K562 (cell line): ENCODE measurements around the gene MTHFR. TPM values are rescaled to one million over a fixed set of nuclear protein-coding genes. Genes with fewer than 3 reads are reported as not detected.

Source experiments
- ATAC-seq: fragments of 200-7000 bp; cut with Tn5 transposase; 3 replicates; pipeline ENCODE4 v1.9.1; 2020; ENCODE audit warnings: moderate library complexity
- BruUV-seq: library from RNA; stranded (reverse); fragments of 400-500 nt; replicated peaks from 2 replicates; lab custom pipeline; 2021; lab: Mats Ljungman, UMichigan
- CTCF ChIA-PET: fragments of 300-600 bp; formaldehyde crosslinking; extraction: SDS; loops from one replicate; lab custom pipeline; 2021; ENCODE audit warnings: low intra/inter-chr PET ratio; lab: Yijun Ruan, JAX
- POLR2A ChIA-PET: fragments of 300-600, 350-650 bp; sonication (Branson Sonifier 250); formaldehyde crosslinking; extraction: SDS; loops from one replicate; lab custom pipeline; 2021; ENCODE audit warnings: antibody characterized with exemption, inconsistent platforms; lab: Yijun Ruan, JAX
- DNase-seq, 4 experiments: peaks; one replicate each; pipeline versions ENCODE4 v3.0.0 to v3.0.0-alpha.2; 2011 to 2018; ENCODE audit warnings: low spot score in 3 of 4, mixed read lengths in 3 of 4; ENCODE audit errors: extremely low read depth in 1 of 4
- FAIRE-seq: peaks from 2 replicates; lab custom pipeline; 2011; peaks lifted over from hg19 to GRCh38; lab: Jason Lieb, UNC
- H2AFZ ChIP-seq: 2 replicates; pipeline ENCODE4 v1.6.0; 2011; ENCODE audit warnings: low read depth, low read length, control low read depth, inconsistent platforms
- H3K27ac ChIP-seq: fragments of 200-600 bp; 3 replicates; pipeline ENCODE4 v1.8.0; 2011; ENCODE audit warnings: low read depth, mild to moderate bottlenecking, control low read depth, inconsistent platforms, low read length, moderate library complexity, mixed read lengths; ENCODE audit errors: extremely low read depth
- H3K27me3 ChIP-seq, 2 experiments: fragments of 300-600 bp in 1 of 2; 2 replicates in 1 of 2; 3 replicates in 1 of 2; pipeline versions ENCODE4 v1.6.0 to v1.8.0; 2011; ENCODE audit warnings: inconsistent platforms in 2 of 2, low read length in 2 of 2, mild to moderate bottlenecking in 1 of 2, mixed read lengths in 1 of 2, moderate library complexity in 1 of 2; ENCODE audit not compliant: control insufficient read depth in 2 of 2, insufficient read depth in 2 of 2
- H3K36me3 ChIP-seq: fragments of 300-600 bp; 3 replicates; pipeline ENCODE4 v1.8.0; 2011; ENCODE audit warnings: mild to moderate bottlenecking, low read length, inconsistent platforms; ENCODE audit not compliant: control insufficient read depth, insufficient read depth
- H3K4me1 ChIP-seq, 2 experiments: fragments of 200-600 bp in 1 of 2; replicated peaks in 1 of 2; 2 replicates in 1 of 2; 3 replicates in 1 of 2; pipeline versions ENCODE4 v1.5.1 to v1.8.0; 2011; ENCODE audit warnings: inconsistent platforms in 2 of 2, low read length in 2 of 2, mild to moderate bottlenecking in 1 of 2, mixed read lengths in 1 of 2, moderate library complexity in 1 of 2; ENCODE audit not compliant: control insufficient read depth in 2 of 2, insufficient read depth in 2 of 2
- H3K4me2 ChIP-seq: 2 replicates; pipeline ENCODE4 v1.6.1; 2011; ENCODE audit warnings: low read length, control low read depth, inconsistent platforms, mixed read lengths; ENCODE audit not compliant: insufficient read depth
- H3K4me3 ChIP-seq: fragments of 200-600 bp; sonication (generic), shearing (Covaris generic); 2 replicates; pipeline ENCODE4 v1.5.1; 2016; ENCODE audit warnings: control low read depth, inconsistent platforms
- H3K79me2 ChIP-seq: fragments of 200-600 bp; 3 replicates; pipeline ENCODE4 v1.8.0; 2011; ENCODE audit warnings: low read length, inconsistent platforms; ENCODE audit not compliant: control insufficient read depth, insufficient read depth
- H3K9ac ChIP-seq, 2 experiments: 2 replicates each; pipeline versions ENCODE4 v1.6.0 to v1.6.1; 2011; ENCODE audit warnings: low read depth in 2 of 2, low read length in 2 of 2, control low read depth in 1 of 2, inconsistent platforms in 1 of 2, mild to moderate bottlenecking in 1 of 2, mixed read lengths in 1 of 2; ENCODE audit not compliant: insufficient read depth in 1 of 2
- H3K9me1 ChIP-seq: one replicate; pipeline ENCODE4 v1.6.0; 2011; ENCODE audit warnings: inconsistent platforms, mild to moderate bottlenecking, low read length, moderate library complexity; ENCODE audit not compliant: control insufficient read depth, insufficient read depth
- H3K9me3 ChIP-seq: replicated peaks from 2 replicates; pipeline ENCODE4 v1.5.1; 2011; ENCODE audit warnings: low read depth, low read length, inconsistent platforms; ENCODE audit not compliant: control insufficient read depth, insufficient read depth
- H4K20me1 ChIP-seq: replicated peaks from 2 replicates; pipeline ENCODE4 v1.6.1; 2011; ENCODE audit warnings: low read length, inconsistent platforms, mixed read lengths; ENCODE audit not compliant: control insufficient read depth, insufficient read depth
- BCOR ChIP-seq: fragments of 450-650 bp; IDR thresholded peaks from 2 replicates; pipeline ENCODE4 v1.6.1; 2016
- BRF1 ChIP-seq: IDR thresholded peaks from 3 replicates; pipeline ENCODE4 v1.6.1; 2011; ENCODE audit warnings: borderline replicate concordance, mild to moderate bottlenecking; ENCODE audit not compliant: insufficient read length; ENCODE audit errors: extremely low read depth
- ETV6 ChIP-seq, 3 experiments: fragments of 150-350 bp in 1 of 3; sonication (generic) in 1 of 3; formaldehyde crosslinking in 1 of 3; IDR thresholded peaks; 2 replicates each; pipeline versions ENCODE4 v1.6.1 to v1.8.0; 2014 to 2022; ENCODE audit warnings: borderline replicate concordance in 2 of 3, low read depth in 2 of 3, antibody characterized with exemption in 1 of 3, low read length in 1 of 3, mild to moderate bottlenecking in 1 of 3, missing genetic modification reagents in 1 of 3
- MED1 ChIP-seq: sonication (generic); formaldehyde crosslinking; IDR thresholded peaks from 2 replicates; pipeline ENCODE4 v1.8.1; 2023; ENCODE audit warnings: missing genetic modification reagents, borderline replicate concordance
- MTF1 ChIP-seq: fragments of 250-450 bp; sonication (Bioruptor Pico); IDR thresholded peaks from 2 replicates; pipeline ENCODE4 v1.9.0; 2021; ENCODE audit warnings: moderate library complexity, mild to moderate bottlenecking, inconsistent platforms, borderline replicate concordance
- MYC ChIP-seq, 2 experiments: fragments of 250-450 bp in 1 of 2; sonication (Bioruptor Pico) in 1 of 2; IDR thresholded peaks; 2 replicates each; pipeline versions ENCODE4 v1.5.1 to v1.6.1; 2012 to 2021; ENCODE audit warnings: low read depth in 2 of 2, borderline replicate concordance in 1 of 2, improper control_type of control experiment in 1 of 2, low read length in 1 of 2, mild to moderate bottlenecking in 1 of 2, moderate library complexity in 1 of 2
- NFIX ChIP-seq: fragments of 250-450 bp; sonication (Bioruptor Pico); IDR thresholded peaks from 2 replicates; pipeline ENCODE4 v1.4.0; 2020; ENCODE audit warnings: low read depth, mild to moderate bottlenecking, moderate library complexity
- PHF21A ChIP-seq: fragments of 450-650 bp; IDR thresholded peaks from 2 replicates; pipeline ENCODE4 v1.6.1; 2017; ENCODE audit warnings: low read depth, borderline replicate concordance
- PRPF4 ChIP-seq: fragments of 200-400 bp; formaldehyde crosslinking; IDR thresholded peaks from one replicate; pipeline ENCODE4 v1.6.1; 2017; ENCODE audit warnings: low read length, low read depth, mild to moderate bottlenecking; ENCODE audit not compliant: insufficient read depth, poor library complexity, severe bottlenecking
- RAD51 ChIP-seq: fragments of 450-650 bp; IDR thresholded peaks from 2 replicates; pipeline ENCODE4 v1.7.1; 2016; ENCODE audit warnings: low read depth, mild to moderate bottlenecking, borderline replicate concordance
- RBM25 ChIP-seq: fragments of 200-400 bp; formaldehyde crosslinking; IDR thresholded peaks from 2 replicates; pipeline ENCODE4 v1.6.1; 2018; ENCODE audit warnings: low read length, low read depth, moderate library complexity; ENCODE audit not compliant: severe bottlenecking
- SMAD3 ChIP-seq: fragments of 450-650 bp; formaldehyde crosslinking; conservative IDR thresholded peaks from 2 replicates; pipeline ENCODE4 v1.4.0; 2020; ENCODE audit warnings: mild to moderate bottlenecking
- SRSF3 ChIP-seq: fragments of 200-400 bp; formaldehyde crosslinking; IDR thresholded peaks from 2 replicates; pipeline ENCODE4 v1.6.1; 2016; ENCODE audit warnings: mild to moderate bottlenecking, low read length, moderate library complexity; ENCODE audit not compliant: insufficient read depth
- TCF7L2 ChIP-seq: fragments of 150-350 bp; IDR thresholded peaks from 2 replicates; pipeline ENCODE4 v1.6.1; 2016; ENCODE audit warnings: low read depth, mild to moderate bottlenecking, low read length, moderate library complexity
- ZNF764 ChIP-seq: fragments of 250-450 bp; sonication (Bioruptor Pico); IDR thresholded peaks from 2 replicates; pipeline ENCODE4 v1.4.0; 2020; ENCODE audit warnings: low read depth, mild to moderate bottlenecking, moderate library complexity
- WGBS: fragments of 100-300 bp; shearing (Covaris generic); methylation state at CpG from one replicate; pipeline ENCODE4 v1.1.6; 2016; ENCODE audit warnings: low coverage, mixed read lengths; ENCODE audit not compliant: insufficient coverage; ENCODE audit errors: missing lambda C conversion rate; 5-methylcytosine and 5-hydroxymethylcytosine counted together
- in situ Hi-C: fragments of 300-500 bp; cut with MboI; formaldehyde crosslinking; loops from 4 replicates; pipeline ENCODE4 v1.15.0; 2018; ENCODE audit warnings: inconsistent platforms, mixed read lengths
- intact Hi-C: fragments of 100-400 bp; cut with micrococcal nuclease; formaldehyde crosslinking; loops from 2 replicates; pipeline ENCODE4 v1.14.2; 2022
- polyA plus RNA-seq, 8 experiments: library from polyadenylated mRNA; depleted of rRNA in 4 of 8; stranded (reverse) in 5 of 8; unstranded in 3 of 8; fragments of >200 nt; fragmentation: Nextera tagmentation in 2 of 8; fragmentation: Illumina TruSeq in 1 of 8; extraction: Ambion mirVana in 2 of 8; extraction: Trizol in 1 of 8; gene quantifications; 2 replicates each; pipeline versions ENCODE4 v1.2.1 to v1.2.3, GENCODE V29; 2011 to 2014; ENCODE audit warnings: inconsistent platforms in 1 of 8, missing spikeins in 1 of 8
- total RNA-seq, 7 experiments: library from RNA; depleted of rRNA in 6 of 7; stranded (reverse); fragments of >200 nt in 6 of 7; fragmentation: Illumina TruSeq in 2 of 7; extraction: Trizol in 2 of 7; gene quantifications; 2 replicates each; pipeline versions ENCODE4 v1.2.1 to v1.2.3, GENCODE V29; 2011 to 2021; ENCODE audit warnings: low replicate concordance in 1 of 7
- TF ChIP-seq, protein P1 (sequence below): fragments of 150-350 bp; conservative IDR thresholded peaks from 2 replicates; pipeline ENCODE4 v1.6.1; 2014; ENCODE audit warnings: low read length
- TF ChIP-seq, protein P2 (sequence below): fragments of 250-450 bp; sonication (Bioruptor Pico); IDR thresholded peaks from 2 replicates; pipeline ENCODE4 v1.4.0; 2020; ENCODE audit warnings: mild to moderate bottlenecking

Gene MTHFR
- total and polyA plus RNA-seq, 9 of the 15 experiments (the other 6 are each of a cell fraction or from before 2014, with no cell fraction given): 5.0 to 104 (median 62.6) TPM

DNA sequence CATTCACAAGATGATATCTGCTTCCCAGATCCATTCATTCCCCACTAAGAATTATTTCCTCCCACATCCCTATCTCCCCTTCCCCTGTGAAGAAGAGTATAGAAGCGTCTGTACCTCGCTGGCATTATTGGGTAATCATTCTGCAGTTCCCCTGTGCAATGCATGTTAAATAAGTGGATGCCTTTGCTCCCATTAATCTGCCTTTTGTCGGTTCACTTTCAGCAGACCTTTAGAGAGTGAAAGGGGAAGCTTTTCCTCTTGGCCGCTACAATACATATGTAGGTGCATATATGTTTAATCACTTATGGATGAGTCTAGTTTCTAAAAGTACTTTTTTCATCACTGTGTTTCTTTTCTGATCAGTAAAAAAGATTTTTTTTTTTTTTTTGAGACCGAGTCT, 7.3 kb upstream of the MTHFR start:
- in situ Hi-C loops: no loop called here
- TF ChIP-seq MTF1 (no peak), TCF7L2 (no peak), SRSF3 (no peak), NFIX (CRISPR knock-in tag) (no peak), RAD51 (no peak), ETV6 (IDR thresholded peaks at IDR 0.05; ENCODE audit: borderline replicate concordance in 1 of 2, low read depth in 2 of 2, low read length in 1 of 2) (no peak), ETV6 (CRISPR knock-in tag; IDR thresholded peaks at IDR 0.05; ENCODE audit: borderline replicate concordance) (no peak), ZNF764 (no peak), PRPF4 (no peak), MED1 (no peak), MYC (IDR thresholded peaks at IDR 0.05; ENCODE audit: low read depth, low read length) (no peak), MYC (CRISPR knock-in tag; IDR thresholded peaks at IDR 0.05; ENCODE audit: borderline replicate concordance, low read depth) (no peak), BRF1 (no peak), BCOR (no peak), RBM25 (no peak), PHF21A (no peak), SMAD3 (CRISPR knock-in tag) (no peak)
- TF ChIP-seq, protein P1, sequence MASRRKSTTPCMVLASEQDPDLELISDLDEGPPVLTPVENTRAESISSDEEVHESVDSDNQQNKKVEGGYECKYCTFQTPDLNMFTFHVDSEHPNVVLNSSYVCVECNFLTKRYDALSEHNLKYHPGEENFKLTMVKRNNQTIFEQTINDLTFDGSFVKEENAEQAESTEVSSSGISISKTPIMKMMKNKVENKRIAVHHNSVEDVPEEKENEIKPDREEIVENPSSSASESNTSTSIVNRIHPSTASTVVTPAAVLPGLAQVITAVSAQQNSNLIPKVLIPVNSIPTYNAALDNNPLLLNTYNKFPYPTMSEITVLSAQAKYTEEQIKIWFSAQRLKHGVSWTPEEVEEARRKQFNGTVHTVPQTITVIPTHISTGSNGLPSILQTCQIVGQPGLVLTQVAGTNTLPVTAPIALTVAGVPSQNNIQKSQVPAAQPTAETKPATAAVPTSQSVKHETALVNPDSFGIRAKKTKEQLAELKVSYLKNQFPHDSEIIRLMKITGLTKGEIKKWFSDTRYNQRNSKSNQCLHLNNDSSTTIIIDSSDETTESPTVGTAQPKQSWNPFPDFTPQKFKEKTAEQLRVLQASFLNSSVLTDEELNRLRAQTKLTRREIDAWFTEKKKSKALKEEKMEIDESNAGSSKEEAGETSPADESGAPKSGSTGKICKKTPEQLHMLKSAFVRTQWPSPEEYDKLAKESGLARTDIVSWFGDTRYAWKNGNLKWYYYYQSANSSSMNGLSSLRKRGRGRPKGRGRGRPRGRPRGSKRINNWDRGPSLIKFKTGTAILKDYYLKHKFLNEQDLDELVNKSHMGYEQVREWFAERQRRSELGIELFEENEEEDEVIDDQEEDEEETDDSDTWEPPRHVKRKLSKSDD: no peak
- TF ChIP-seq, protein P2, sequence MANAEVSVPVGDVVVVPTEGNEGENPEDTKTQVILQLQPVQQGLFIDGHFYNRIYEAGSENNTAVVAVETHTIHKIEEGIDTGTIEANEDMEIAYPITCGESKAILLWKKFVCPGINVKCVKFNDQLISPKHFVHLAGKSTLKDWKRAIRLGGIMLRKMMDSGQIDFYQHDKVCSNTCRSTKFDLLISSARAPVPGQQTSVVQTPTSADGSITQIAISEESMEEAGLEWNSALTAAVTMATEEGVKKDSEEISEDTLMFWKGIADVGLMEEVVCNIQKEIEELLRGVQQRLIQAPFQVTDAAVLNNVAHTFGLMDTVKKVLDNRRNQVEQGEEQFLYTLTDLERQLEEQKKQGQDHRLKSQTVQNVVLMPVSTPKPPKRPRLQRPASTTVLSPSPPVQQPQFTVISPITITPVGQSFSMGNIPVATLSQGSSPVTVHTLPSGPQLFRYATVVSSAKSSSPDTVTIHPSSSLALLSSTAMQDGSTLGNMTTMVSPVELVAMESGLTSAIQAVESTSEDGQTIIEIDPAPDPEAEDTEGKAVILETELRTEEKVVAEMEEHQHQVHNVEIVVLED (CRISPR knock-in tag): no peak
- TF ChIP-seq, all 486 proteins: peak for 0
- H2AFZ ChIP-seq: no peak overlapping the region
- no peaks in the 10 kb centered on the region for H3K27me3 ChIP-seq
- CTCF ChIA-PET: no interaction called here
- FAIRE-seq: no peak
- no peak for DNase-seq
- 90% methylated on average over 5 of the region's 5 CpGs for WGBS
- no peak overlapping the region for H3K4me3 ChIP-seq
- no peak overlapping the region for H3K4me2 ChIP-seq
- no peak for ATAC-seq
- H3K79me2 ChIP-seq: peaks cover 33% of the 10 kb centered on the region
- BruUV-seq: no TSS peak
- H3K9me1 ChIP-seq: no peaks in the 10 kb centered on the region
- H3K27ac ChIP-seq: no peak overlapping the region
- intact Hi-C loops: no loop called here
- POLR2A ChIA-PET: interaction anchor here (0.6 to 0.7 kb wide), 2 partner anchors 10 to 70 kb away, joined by 3 read pairs; no protein-coding TSS in a partner anchor
- peaks cover 3 to 9% of the 10 kb centered on the region in 2 experiments; a peak in 2 of 5 replicates for H3K4me1 ChIP-seq
- H4K20me1 ChIP-seq: no peaks in the 10 kb centered on the region
- H3K9me3 ChIP-seq: no peaks in the 10 kb centered on the region
- H3K9ac ChIP-seq: no peak overlapping the region
- peaks cover 80% of the 10 kb centered on the region for H3K36me3 ChIP-seq
